Measurements from ENCODE around the gene PPP5C. TPM values are rescaled to one million over a fixed set of nuclear protein-coding genes. Genes with fewer than 3 reads are reported as not detected.

Gene PPP5C
- total RNA-seq, 1 experiment from 2014 or later: 58.1 TPM

GRCh38 chr19:46404055-46404752 lies 57.3 kb downstream of the PPP5C start:
- peak; percentile 78 for ATAC-seq
- DNase-seq (ENCODE audit: low read depth, low spot score): no peak
- H3K36me3 ChIP-seq (ENCODE audit: control insufficient read depth, insufficient read depth, low read length): no peaks in the 10 kb centered on the region
- H3K9me3 ChIP-seq (ENCODE audit: control insufficient read depth, insufficient read depth, low read depth, low read length): no peaks in the 10 kb centered on the region
- peak overlapping the region; percentile 61 for H3K27ac ChIP-seq (ENCODE audit: low read length)
- peaks cover 3% of the 10 kb centered on the region; the same call in 1 of the 2 replicates for H3K4me1 ChIP-seq (ENCODE audit: control insufficient read depth, insufficient read depth, low read length)
- intact Hi-C loops (cut with micrococcal nuclease; ENCODE audit: unreplicated experiment) (no loop called here), in situ Hi-C loops (cut with HindIII; ENCODE audit: low pct_unique_long_range_greater_than_20kb, low sequenced_read_pairs) (no loop called here)
- TF ChIP-seq POLR2AphosphoS5 (IDR thresholded peaks at IDR 0.05; ENCODE audit: low read depth, low read length) (no peak), CTCF (IDR thresholded peaks at IDR 0.05) (no peak), SIN3A (IDR thresholded peaks at IDR 0.05; ENCODE audit: borderline replicate concordance, insufficient read depth, low read depth, low read length) (no peak), TCF7L2 (IDR thresholded peaks at IDR 0.05; ENCODE audit: low read depth, low read length) (no peak), REST (IDR thresholded peaks at IDR 0.05; ENCODE audit: insufficient read depth in 1 of 2, low read depth in 2 of 2, low read length in 1 of 2) (no peak)
- ChIA-PET POLR2A (no interaction called here), CTCF (interaction anchor here (0.9 to 1.3 kb wide), 2 partner anchors 28 to 47 kb away, joined by 3 to 7 read pairs; no protein-coding TSS in a partner anchor)
- H3K27me3 ChIP-seq (ENCODE audit: control insufficient read depth, insufficient read depth, low read length): no peaks in the 10 kb centered on the region
- H3K4me3 ChIP-seq (ENCODE audit: low read depth in 2 of 2, low read length in 2 of 2): peak overlapping the region; percentile 33 to 58
- no TSS peak for BruUV-seq (replicated peaks)

GRCh38 chr19:46404753-46405468 lies 58.0 kb downstream of the PPP5C start:
- no peaks in the 10 kb centered on the region for H3K9me3 ChIP-seq (ENCODE audit: control insufficient read depth, insufficient read depth, low read depth, low read length)
- H3K27ac ChIP-seq (ENCODE audit: low read length): peak overlapping the region; percentile 61; the same call in 1 of the 2 replicates
- BruUV-seq (replicated peaks): no TSS peak
- in situ Hi-C loops (cut with HindIII; ENCODE audit: low pct_unique_long_range_greater_than_20kb, low sequenced_read_pairs): no loop called here
- H3K36me3 ChIP-seq (ENCODE audit: control insufficient read depth, insufficient read depth, low read length): no peaks in the 10 kb centered on the region
- TF ChIP-seq SIN3A (IDR thresholded peaks at IDR 0.05; ENCODE audit: borderline replicate concordance, insufficient read depth, low read depth, low read length) (no peak), TCF7L2 (IDR thresholded peaks at IDR 0.05; ENCODE audit: low read depth, low read length) (no peak), REST (IDR thresholded peaks at IDR 0.05; ENCODE audit: insufficient read depth in 1 of 2, low read depth in 2 of 2, low read length in 1 of 2) (no peak), POLR2AphosphoS5 (IDR thresholded peaks at IDR 0.05; ENCODE audit: low read depth, low read length) (no peak), CTCF (IDR thresholded peaks at IDR 0.05) (no peak)
- ATAC-seq: peak; percentile 68; the same call in 1 of the 2 replicates
- intact Hi-C loops (cut with micrococcal nuclease; ENCODE audit: unreplicated experiment): no loop called here
- H3K4me1 ChIP-seq (ENCODE audit: control insufficient read depth, insufficient read depth, low read length): peaks cover 3% of the 10 kb centered on the region; the same call in 1 of the 2 replicates
- H3K4me3 ChIP-seq (ENCODE audit: low read depth in 2 of 2, low read length in 2 of 2): peak overlapping the region; percentile 33 to 58
- ChIA-PET CTCF (interaction anchor here (0.5 to 1.3 kb wide), 2 partner anchors 27 to 139 kb away, joined by 3 to 7 read pairs; no protein-coding TSS in a partner anchor), POLR2A (no interaction called here)
- H3K27me3 ChIP-seq (ENCODE audit: control insufficient read depth, insufficient read depth, low read length): no peaks in the 10 kb centered on the region
- DNase-seq (ENCODE audit: low read depth, low spot score): no peak

Measured in Panc1 (cell line).